HT1080 (cell line): ENCODE data around the gene NUDT4B. TPM values are rescaled to one million over a fixed set of nuclear protein-coding genes. Genes with fewer than 3 reads are reported as not detected.
"Not testable (repeated sequence)": the region's sequence is repeated elsewhere in the genome, so short reads cannot be mapped to it uniquely, and the experiment has no call there.

ENCODE experiments used
- DNase-seq: peaks from one replicate; pipeline ENCODE4 v3.0.0-alpha.2; 2015; ENCODE audit warnings: low read depth
- small RNA-seq: library from RNA; depleted of rRNA; stranded (forward); fragments of <200 nt; gene quantifications from one replicate; pipeline ENCODE3, GENCODE V24; 2014
- total RNA-seq: library from RNA; depleted of rRNA; stranded (reverse); fragments of >200 nt; shearing (Covaris generic); gene quantifications from 2 replicates; pipeline ENCODE4 v1.2.3, GENCODE V29; 2014; rRNA removed

NUDT4B gene
- total RNA-seq, 1 experiment from 2014 or later = 2.1 TPM

- not testable (repeated sequence) for DNase-seq
Observed at GRCh38 chr1:148793762-148794332, 45.3 kb downstream of the NUDT4B start.

Small RNAs within 50 kb of the gene (small RNA-seq; reads per million reads assigned to genes)
- gene RNU6-1171P = not detected

Other genes starting within 250 kb of the NUDT4B start
- 13.8 and 15.1 TPM in 2 replicates for gene NBPF14, start 152.8 kb upstream of the NUDT4B start, total RNA-seq
- gene PDE4DIP, start 95.7 kb downstream of the NUDT4B start, total RNA-seq = 19.9 and 28.7 TPM in 2 replicates